D341Med (cell line): ENCODE measurements around the gene TMEM52.

Experiments used
- DNase-seq: peaks from one replicate; pipeline ENCODE4 v3.0.0; 2012; ENCODE audit warnings: low spot score

TMEM52 gene

DNA sequence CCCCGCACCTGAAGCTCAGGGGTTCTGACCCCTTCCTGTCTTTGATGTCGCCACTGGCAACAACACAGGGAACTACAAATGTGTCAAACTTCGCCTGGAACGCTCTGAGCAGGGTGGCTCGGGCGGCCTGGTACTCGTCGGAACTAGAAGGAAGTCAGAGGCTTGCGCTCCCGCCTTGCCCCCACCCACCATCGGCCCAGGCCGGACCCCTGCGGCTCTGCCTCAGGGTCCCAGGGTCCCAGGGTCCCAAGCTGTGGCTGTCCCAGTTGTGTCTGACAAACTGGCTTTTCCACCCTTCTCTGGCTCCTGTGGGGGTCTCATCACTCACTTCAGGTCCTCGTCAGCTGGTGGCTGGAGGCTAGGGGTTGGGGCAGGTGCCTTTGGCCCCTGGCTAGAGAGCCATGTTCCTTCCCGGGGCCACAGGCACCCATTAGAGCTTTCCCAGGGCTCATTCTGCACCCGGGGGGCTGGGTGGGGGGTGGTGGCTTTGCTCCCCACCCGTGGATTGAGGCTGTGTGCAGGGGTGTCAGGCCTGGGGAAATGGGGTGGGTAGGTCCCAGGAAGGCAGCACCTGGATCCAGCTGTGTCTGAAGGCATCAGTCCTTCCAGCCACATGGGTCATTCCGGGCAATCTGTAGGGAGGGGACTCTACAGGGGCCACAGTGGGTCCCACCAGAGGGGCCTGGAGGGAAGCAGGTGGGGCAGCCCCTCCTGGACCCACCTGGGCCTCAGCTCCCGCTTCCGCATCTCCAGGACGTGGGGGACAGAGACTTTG, 8.0 kb upstream of the TMEM52 start:
- no peak for DNase-seq

DNA sequence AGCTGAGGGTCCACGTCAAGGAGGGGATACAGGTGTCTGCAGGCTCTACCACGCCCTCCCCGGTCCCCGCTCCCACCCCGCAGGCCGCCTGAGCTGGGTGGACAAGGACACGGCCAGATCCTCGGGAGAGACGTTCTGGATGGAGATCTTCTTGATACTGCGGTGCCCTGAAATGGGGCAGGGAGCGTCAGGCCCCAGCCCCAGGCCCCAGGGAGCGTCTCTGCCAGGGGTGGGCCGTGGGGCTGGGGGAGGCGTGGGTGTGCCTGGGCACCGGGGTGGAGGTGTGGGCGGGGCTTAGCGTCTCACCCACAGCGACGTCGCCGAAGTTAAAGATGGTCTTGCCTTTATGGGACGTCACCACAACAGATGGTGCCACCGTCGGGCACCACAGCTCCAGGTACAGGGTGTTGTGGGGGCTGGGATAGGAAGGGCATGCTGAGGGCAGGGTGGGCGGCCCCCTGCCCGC, 7.3 kb upstream of the TMEM52 start:
- DNase-seq, result no peak

- DNase-seq, result no peak
These were observed 6.6 kb upstream of the TMEM52 start for GRCh38 chr1:1925437-1926345.

GRCh38 chr1:1924849-1925248, 5.8 kb upstream of the TMEM52 start:
- no peak for DNase-seq

DNA sequence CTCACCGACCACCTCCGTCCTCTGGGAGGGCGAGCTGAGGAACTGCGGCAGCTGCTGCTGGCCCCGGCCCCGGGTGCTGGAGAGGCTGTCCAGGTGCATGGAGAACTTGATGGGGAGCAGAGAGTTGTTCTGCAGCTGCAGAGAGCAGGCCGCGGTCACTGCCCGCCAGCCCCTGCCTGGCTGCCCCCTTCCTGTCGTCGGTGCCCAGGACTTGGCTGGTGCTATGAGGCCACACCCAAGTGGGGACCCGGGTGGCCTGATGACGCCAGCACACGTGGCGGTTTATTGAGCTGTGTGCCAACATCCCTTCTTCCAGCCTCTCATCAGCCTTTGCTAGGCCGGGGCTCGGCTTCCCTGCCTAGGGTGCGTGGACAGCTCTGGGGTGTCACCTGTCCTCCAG, 5.3 kb upstream of the TMEM52 start:
- DNase-seq, result no peak

GRCh38 chr1:1922956-1923833, 4.1 kb upstream of the TMEM52 start:
- no peak for DNase-seq

DNA sequence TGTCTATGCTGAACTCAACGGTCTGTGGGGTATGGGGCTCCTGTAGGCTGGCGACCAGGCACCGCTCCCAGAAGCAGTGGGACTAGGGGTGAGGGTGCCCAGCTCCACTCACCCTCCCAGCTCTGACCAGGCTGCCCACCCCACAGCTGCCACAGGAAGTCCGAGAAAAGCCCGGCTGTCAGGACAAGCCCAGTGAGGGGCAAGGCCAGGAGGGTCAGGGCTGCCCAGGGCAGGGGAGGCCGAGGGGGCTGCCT, 3.5 kb upstream of the TMEM52 start:
- no peak for DNase-seq

DNA sequence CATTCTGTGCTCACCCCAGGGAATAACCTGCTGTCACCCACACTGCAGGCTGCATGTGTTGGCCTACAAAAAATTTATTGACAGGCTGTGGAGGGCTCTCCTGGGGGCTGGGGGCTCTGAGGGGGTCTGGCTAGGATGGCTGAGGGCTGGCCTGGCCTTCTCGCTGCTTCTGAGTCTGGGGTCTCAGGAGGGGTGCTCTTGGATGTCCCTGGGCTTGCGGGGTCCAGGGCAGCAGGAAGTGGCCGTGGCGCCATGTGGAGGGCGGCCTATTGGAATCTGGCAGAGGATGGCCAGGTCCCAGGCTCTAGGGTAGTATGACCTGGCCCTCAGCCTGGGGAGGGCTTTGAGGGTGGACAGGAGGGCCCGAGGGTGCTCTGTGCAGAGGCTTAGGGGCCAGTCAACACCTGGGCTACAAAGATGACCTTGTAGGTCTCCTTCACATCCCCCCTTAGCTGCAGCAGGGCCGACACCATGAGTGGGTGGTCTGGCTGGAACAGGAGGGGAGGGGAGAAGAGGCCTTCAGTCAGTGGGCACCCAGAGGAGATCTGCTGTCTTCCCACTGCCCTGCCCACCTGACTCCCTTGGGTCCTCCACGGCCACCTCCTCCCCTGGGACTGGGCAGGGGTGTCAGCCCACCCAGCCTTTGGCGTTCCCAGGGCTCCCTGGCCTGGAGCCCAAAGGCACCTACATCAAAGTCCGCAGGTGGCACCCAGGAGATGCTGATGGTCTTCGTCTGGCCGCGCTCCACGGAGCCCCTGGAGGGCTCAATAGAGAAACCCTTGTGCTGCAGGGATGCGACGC, 3.0 kb upstream of the TMEM52 start:
- DNase-seq, result no peak

DNA sequence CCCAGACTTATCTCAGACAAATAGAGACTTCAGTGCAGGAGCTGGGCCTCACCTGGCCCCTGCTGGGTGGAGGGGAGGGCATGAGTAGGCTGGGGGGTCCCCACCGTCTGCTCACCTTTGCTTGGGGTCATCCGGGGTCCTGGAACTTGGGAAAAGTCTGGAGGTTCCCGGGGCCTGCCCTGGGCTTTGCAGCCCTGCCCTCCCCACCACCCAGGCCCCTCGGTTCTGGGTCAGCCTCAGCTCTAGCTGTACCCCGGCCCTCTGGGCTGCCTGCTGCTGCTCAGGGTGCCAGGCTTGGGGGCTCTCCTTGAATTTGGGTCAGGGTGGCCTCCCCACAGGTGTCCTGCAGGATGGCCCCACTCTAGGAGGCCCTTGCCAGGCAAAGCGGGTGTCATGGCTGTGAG, 2.4 kb upstream of the TMEM52 start:
- no peak for DNase-seq

DNA sequence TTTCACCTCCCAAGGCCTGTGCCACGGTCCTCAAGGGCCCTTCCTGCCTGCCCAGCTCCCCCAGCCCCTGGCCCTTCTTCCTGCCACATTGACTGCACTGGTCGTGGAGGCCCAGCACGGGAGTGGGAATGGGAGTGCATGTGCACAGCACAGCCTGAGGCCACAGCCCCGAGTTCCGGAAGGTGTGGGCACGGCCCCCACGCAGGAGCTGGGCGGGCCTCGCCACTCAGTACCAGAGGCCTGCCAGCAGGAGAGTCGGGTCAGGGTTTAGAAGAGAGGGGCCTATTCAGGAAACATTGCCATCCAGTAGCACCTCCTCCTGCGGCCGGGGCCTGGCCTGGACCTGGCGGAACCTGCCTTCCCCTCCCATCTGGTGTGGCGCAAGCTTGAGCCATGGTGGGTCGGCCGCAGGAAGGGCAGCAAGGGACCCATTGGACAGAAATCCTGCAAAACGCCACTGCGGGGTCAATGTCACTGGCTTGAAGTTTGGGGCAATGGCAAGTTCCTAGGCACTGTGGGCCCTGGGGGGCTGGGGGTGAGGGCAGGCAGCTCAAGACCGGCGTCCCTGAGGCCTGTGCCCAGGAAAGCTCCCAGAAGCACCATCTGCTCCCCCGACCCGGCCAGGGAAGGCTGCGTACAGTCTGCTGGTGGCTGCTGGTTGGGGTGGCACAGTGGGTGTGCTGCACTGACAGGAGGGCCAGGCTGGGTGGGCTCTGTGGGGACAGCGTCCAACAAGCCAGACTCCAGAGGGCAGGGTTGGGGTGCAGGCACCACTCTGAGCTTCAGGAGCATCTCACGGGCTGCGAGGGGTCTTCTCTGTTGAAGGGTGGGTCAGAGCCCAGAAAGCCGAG, 1.8 kb upstream of the TMEM52 start:
- no peak for DNase-seq

- DNase-seq, result no peak
These were observed 1.1 kb upstream of the TMEM52 start for GRCh38 chr1:1920057-1920607.

- peak; percentile 100 for DNase-seq
These were observed 401 bp upstream of the TMEM52 start for GRCh38 chr1:1919304-1920056.

- no peak for DNase-seq
These were observed 831 bp downstream of the TMEM52 start for GRCh38 chr1:1917995-1918900.

DNA sequence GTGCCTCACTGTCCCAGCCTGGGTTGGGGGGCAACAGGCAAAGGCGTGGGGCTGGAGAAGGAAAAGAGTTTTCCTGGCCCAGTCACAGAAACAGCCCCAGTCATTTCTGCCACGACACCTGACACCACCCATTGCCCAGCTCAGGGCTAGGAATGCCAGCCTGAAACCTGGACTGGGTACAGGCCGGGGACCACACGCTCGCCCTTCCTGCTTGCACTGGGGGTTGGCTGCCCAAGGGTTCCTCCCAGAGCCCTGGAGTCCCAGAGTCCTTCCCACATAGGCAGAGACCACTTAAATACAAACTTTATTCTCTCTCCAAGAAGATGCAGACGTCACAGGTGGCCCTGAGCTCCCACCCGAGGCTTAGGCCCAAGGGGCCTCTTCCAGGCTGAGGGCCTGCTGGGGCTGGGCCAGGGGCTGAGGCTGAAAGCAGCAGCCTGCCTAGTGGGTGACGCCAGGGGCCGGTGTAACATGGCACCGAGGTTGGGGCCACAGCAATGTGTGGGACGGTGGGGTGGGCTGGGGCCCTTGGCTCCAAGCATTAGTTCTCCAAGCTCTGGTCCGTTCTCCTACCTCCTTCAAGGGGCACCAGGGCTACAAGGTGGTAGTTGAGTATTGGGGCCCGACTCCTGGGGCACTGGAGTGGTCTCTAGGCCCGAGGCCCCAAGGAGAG, 1.6 kb downstream of the TMEM52 start:
- DNase-seq, result no peak

DNA sequence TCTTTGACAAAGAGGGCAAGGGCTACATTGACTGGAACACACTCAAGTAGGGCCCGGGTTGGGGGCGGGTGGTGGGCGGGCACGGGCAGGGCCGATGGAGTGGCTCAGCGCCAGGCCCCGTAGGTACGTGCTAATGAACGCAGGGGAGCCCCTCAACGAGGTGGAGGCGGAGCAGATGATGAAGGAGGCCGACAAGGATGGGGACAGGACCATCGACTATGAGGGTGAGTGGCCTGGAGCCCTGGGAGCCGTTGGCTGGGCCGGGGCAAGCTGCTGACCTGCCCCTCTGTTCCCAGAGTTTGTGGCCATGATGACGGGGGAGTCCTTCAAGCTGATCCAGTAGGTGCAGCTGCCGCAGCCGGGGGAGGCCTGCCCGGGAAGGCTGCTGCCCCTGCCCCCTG, 2.2 kb downstream of the TMEM52 start:
- no peak for DNase-seq

GRCh38 chr1:1915911-1916840, 2.9 kb downstream of the TMEM52 start:
- DNase-seq, result no peak
